H9 (cell line): ENCODE data around the gene ERCC5. TPM values are rescaled to one million over a fixed set of nuclear protein-coding genes. Genes with fewer than 3 reads are reported as not detected.

Experiments used
- DNase-seq: peaks from one replicate; pipeline ENCODE4 v3.0.0-alpha.2; 2017
- H2AFZ ChIP-seq: one replicate; pipeline ENCODE4 v1.6.1; 2013; ENCODE audit warnings: mild to moderate bottlenecking, low read length, control low read depth, moderate library complexity
- H2AK5ac ChIP-seq: 2 replicates; pipeline ENCODE4 v1.6.1; 2013; ENCODE audit warnings: low read length, control low read depth, mixed read lengths; ENCODE audit not compliant: insufficient read length
- H2BK120ac ChIP-seq: one replicate; pipeline ENCODE4 v1.6.1; 2013; ENCODE audit warnings: low read depth, mild to moderate bottlenecking, low read length, control low read depth, inconsistent platforms; ENCODE audit not compliant: poor library complexity, severe bottlenecking
- H2BK12ac ChIP-seq: 2 replicates; pipeline ENCODE4 v1.6.1; 2013; ENCODE audit warnings: low read length, control low read depth, mixed read lengths, low read depth; ENCODE audit not compliant: insufficient read length
- H2BK15ac ChIP-seq: 2 replicates; pipeline ENCODE4 v1.6.1; 2013; ENCODE audit warnings: low read depth, low read length, control low read depth
- H2BK20ac ChIP-seq: one replicate; pipeline ENCODE4 v1.6.1; 2013; ENCODE audit warnings: low read depth, mild to moderate bottlenecking, low read length, control low read depth, inconsistent platforms; ENCODE audit not compliant: poor library complexity, severe bottlenecking
- H2BK5ac ChIP-seq: 2 replicates; pipeline ENCODE4 v1.6.1; 2013; ENCODE audit warnings: low read length, control low read depth, mixed read lengths; ENCODE audit not compliant: insufficient read length
- H3K14ac ChIP-seq: 2 replicates; pipeline ENCODE4 v1.6.1; 2013; ENCODE audit warnings: low read length, control low read depth; ENCODE audit not compliant: insufficient read depth
- H3K18ac ChIP-seq: 2 replicates; pipeline ENCODE4 v1.6.1; 2013; ENCODE audit warnings: low read depth, mild to moderate bottlenecking, mixed read lengths, low read length, control low read depth; ENCODE audit not compliant: insufficient read length
- H3K23ac ChIP-seq: 2 replicates; pipeline ENCODE4 v1.6.1; 2013; ENCODE audit warnings: low read length, control low read depth, mixed read lengths, low read depth; ENCODE audit not compliant: insufficient read length
- H3K23me2 ChIP-seq: 2 replicates; pipeline ENCODE4 v1.6.1; 2013; ENCODE audit warnings: low read depth, mild to moderate bottlenecking, mixed read lengths, low read length, control low read depth; ENCODE audit not compliant: insufficient read length, poor library complexity, severe bottlenecking
- H3K27ac ChIP-seq: 2 replicates; pipeline ENCODE4 v1.5.1; 2013; ENCODE audit warnings: low read length, control low read depth, mixed read lengths, low read depth; ENCODE audit not compliant: insufficient read length
- H3K27me3 ChIP-seq: 2 replicates; pipeline ENCODE4 v1.6.1; 2013; ENCODE audit warnings: low read length, control low read depth, inconsistent platforms; ENCODE audit not compliant: insufficient read depth
- H3K4ac ChIP-seq: 2 replicates; pipeline ENCODE4 v1.6.1; 2013; ENCODE audit warnings: low read depth, mild to moderate bottlenecking, control low read depth, inconsistent platforms, low read length, moderate library complexity
- H3K4me1 ChIP-seq: 2 replicates; pipeline ENCODE4 v1.6.1; 2013; ENCODE audit warnings: low read length, control low read depth, inconsistent platforms; ENCODE audit not compliant: insufficient read depth
- H3K4me2 ChIP-seq: 2 replicates; pipeline ENCODE4 v1.6.1; 2013; ENCODE audit warnings: low read length, control low read depth, mixed read lengths; ENCODE audit not compliant: insufficient read length, insufficient read depth
- H3K56ac ChIP-seq: 2 replicates; pipeline ENCODE4 v1.6.1; 2013; ENCODE audit warnings: low read depth, mild to moderate bottlenecking, mixed read lengths, low read length, control low read depth; ENCODE audit not compliant: insufficient read length
- H3K79me1 ChIP-seq: 2 replicates; pipeline ENCODE4 v1.6.1; 2013; ENCODE audit warnings: low read depth, mild to moderate bottlenecking, moderate library complexity, low read length, control low read depth, inconsistent platforms; ENCODE audit not compliant: insufficient read depth, poor library complexity, severe bottlenecking
- H3K79me2 ChIP-seq: 2 replicates; pipeline ENCODE4 v1.6.1; 2013; ENCODE audit warnings: low read length, control low read depth, inconsistent platforms; ENCODE audit not compliant: insufficient read depth
- H3K9ac ChIP-seq: 2 replicates; pipeline ENCODE4 v1.6.1; 2013; ENCODE audit warnings: low read length, control low read depth, mixed read lengths; ENCODE audit not compliant: insufficient read length; ENCODE audit errors: extremely low read depth
- H3K9me3 ChIP-seq: one replicate; pipeline ENCODE4 v1.6.1; 2013; ENCODE audit warnings: low read depth, low read length, inconsistent platforms; ENCODE audit not compliant: control insufficient read depth
- H3T11ph ChIP-seq: one replicate; pipeline ENCODE4 v1.6.1; 2013; ENCODE audit warnings: mild to moderate bottlenecking, low read length, control low read depth, inconsistent platforms
- H4K20me1 ChIP-seq: one replicate; pipeline ENCODE4 v1.6.1; 2013; ENCODE audit not compliant: control insufficient read depth, insufficient read length, insufficient read depth
- H4K5ac ChIP-seq: 2 replicates; pipeline ENCODE4 v1.6.1; 2013; ENCODE audit warnings: low read depth, mild to moderate bottlenecking, mixed read lengths, low read length, control low read depth; ENCODE audit not compliant: insufficient read length
- H4K8ac ChIP-seq: replicated peaks from 2 replicates; pipeline ENCODE4 v1.6.1; 2013; ENCODE audit warnings: low read length, control low read depth, mixed read lengths, low read depth; ENCODE audit not compliant: insufficient read length
- H4K91ac ChIP-seq: 2 replicates; pipeline ENCODE4 v1.6.1; 2013; ENCODE audit warnings: low read depth, mild to moderate bottlenecking, moderate library complexity, mixed read lengths, low read length, control low read depth; ENCODE audit not compliant: insufficient read length
- H3K27ac Mint-ChIP-seq, 3 experiments: 2 replicates in 2 of 3; 3 replicates in 1 of 3; pipeline ENCODE4 v1.8.0; 2020 to 2021; ENCODE audit warnings: mixed read lengths in 3 of 3, mild to moderate bottlenecking in 1 of 3, moderate library complexity in 1 of 3
- H3K27me3 Mint-ChIP-seq: 2 replicates; pipeline ENCODE4 v1.8.0; 2021; ENCODE audit warnings: low read depth, mild to moderate bottlenecking, moderate library complexity, mixed read lengths
- H3K36me3 Mint-ChIP-seq, 3 experiments: 2 replicates in 2 of 3; 3 replicates in 1 of 3; pipeline ENCODE4 v1.8.0; 2020 to 2021; ENCODE audit warnings: low read depth in 3 of 3, mixed read lengths in 3 of 3; ENCODE audit not compliant: insufficient read depth in 1 of 3
- H3K4me1 Mint-ChIP-seq, 2 experiments: 2 replicates each; pipeline ENCODE4 v1.8.0; 2020; ENCODE audit warnings: mixed read lengths in 2 of 2
- H3K4me3 Mint-ChIP-seq, 2 experiments: 2 replicates in 1 of 2; 3 replicates in 1 of 2; pipeline ENCODE4 v1.8.0; 2020 to 2021; ENCODE audit warnings: mild to moderate bottlenecking in 2 of 2, mixed read lengths in 2 of 2, moderate library complexity in 1 of 2
- H3K9me3 Mint-ChIP-seq, 2 experiments: 2 replicates in 1 of 2; 3 replicates in 1 of 2; pipeline ENCODE4 v1.8.0; 2020; ENCODE audit warnings: mild to moderate bottlenecking in 2 of 2, mixed read lengths in 2 of 2, moderate library complexity in 1 of 2
- WGBS: extraction: QIAGEN DNeasy Blood & Tissue Kit; methylation state at CpG from one replicate; pipeline ENCODE4 v1.1.7; 2013; ENCODE audit warnings: missing lambda C conversion rate, low lambda C conversion rate, mixed read lengths; ENCODE audit not compliant: insufficient read length; ENCODE audit errors: extremely low coverage; 5-methylcytosine and 5-hydroxymethylcytosine counted together
- total RNA-seq: library from RNA; stranded (reverse); gene quantifications from 2 replicates; pipeline ENCODE4 v1.2.1, GENCODE V29; 2021
- TF ChIP-seq, protein P1 (sequence below): fragments of 200-600 bp; sonication (generic); conservative IDR thresholded peaks from 3 replicates; pipeline ENCODE4 v1.8.0; 2021; ENCODE audit warnings: antibody characterized with exemption, mild to moderate bottlenecking

ERCC5 gene
- total RNA-seq, 1 experiment from 2014 or later: 26.8 TPM

DNA sequence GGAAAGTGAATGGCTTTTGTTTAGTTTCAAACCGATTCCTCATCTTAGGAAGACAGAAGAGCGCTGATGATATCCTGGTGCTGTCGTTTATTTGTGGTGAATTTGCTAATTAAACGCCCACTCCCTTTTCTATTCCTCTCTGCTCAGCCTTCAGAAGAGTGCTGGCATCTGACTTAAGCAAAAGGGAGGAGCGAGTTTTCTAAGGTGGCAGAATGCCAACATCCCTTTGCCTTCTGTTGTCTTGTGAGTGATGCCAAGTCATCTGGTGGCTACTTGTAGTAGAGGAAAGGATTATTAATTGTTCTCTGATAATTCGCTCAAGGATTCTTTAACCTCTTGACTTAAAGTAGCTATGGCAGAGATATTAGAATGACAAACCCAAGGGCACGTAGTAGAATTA, 68.1 kb downstream of the ERCC5 start:
- Histone ChIP-seq H3K27me3 (no peaks in the 10 kb centered on the region), H3K23ac (no peak overlapping the region), H3K79me2 (no peaks in the 10 kb centered on the region), H2AK5ac (no peak overlapping the region), H3K18ac (no peak overlapping the region), H2BK20ac (no peak overlapping the region), H2BK120ac (no peak overlapping the region), H3K14ac (no peak overlapping the region), H3T11ph (no peak overlapping the region), H4K20me1 (no peaks in the 10 kb centered on the region), H3K4me2 (no peak overlapping the region), H3K79me1 (no peaks in the 10 kb centered on the region), H2BK15ac (no peak overlapping the region), H3K4me1 (no peaks in the 10 kb centered on the region), H4K5ac (no peak overlapping the region), H3K23me2 (no peaks in the 10 kb centered on the region), H2BK12ac (no peak overlapping the region), H3K56ac (no peak overlapping the region), H3K27ac (no peak overlapping the region), H2BK5ac (no peak overlapping the region), H3K9ac (no peak overlapping the region), H4K8ac (no peak overlapping the region), H3K4ac (no peak overlapping the region), H3K9me3 (no peaks in the 10 kb centered on the region), H2AFZ (no peak overlapping the region), H4K91ac (no peak overlapping the region)
- Mint-ChIP-seq H3K4me3 (no peak overlapping the region), H3K27ac (no peak overlapping the region; a peak in 1 of 7 replicates), H3K9me3 (peaks cover under 1 to 3% of the 10 kb centered on the region in 2 experiments; a peak in 2 of 5 replicates), H3K27me3 (no peaks in the 10 kb centered on the region), H3K36me3 (no peaks in the 10 kb centered on the region), H3K4me1 (no peaks in the 10 kb centered on the region)
- DNase-seq: no peak
- TF ChIP-seq, protein P1, sequence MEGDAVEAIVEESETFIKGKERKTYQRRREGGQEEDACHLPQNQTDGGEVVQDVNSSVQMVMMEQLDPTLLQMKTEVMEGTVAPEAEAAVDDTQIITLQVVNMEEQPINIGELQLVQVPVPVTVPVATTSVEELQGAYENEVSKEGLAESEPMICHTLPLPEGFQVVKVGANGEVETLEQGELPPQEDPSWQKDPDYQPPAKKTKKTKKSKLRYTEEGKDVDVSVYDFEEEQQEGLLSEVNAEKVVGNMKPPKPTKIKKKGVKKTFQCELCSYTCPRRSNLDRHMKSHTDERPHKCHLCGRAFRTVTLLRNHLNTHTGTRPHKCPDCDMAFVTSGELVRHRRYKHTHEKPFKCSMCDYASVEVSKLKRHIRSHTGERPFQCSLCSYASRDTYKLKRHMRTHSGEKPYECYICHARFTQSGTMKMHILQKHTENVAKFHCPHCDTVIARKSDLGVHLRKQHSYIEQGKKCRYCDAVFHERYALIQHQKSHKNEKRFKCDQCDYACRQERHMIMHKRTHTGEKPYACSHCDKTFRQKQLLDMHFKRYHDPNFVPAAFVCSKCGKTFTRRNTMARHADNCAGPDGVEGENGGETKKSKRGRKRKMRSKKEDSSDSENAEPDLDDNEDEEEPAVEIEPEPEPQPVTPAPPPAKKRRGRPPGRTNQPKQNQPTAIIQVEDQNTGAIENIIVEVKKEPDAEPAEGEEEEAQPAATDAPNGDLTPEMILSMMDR: no peak
- WGBS: no CpG with 5 or more reads among the region's 7 CpGs
